Esophagus muscularis mucosa (tissue), 4 donors: Measurements from ENCODE around the gene SEC14L2. TPM values are rescaled to one million over a fixed set of nuclear protein-coding genes. Genes with fewer than 3 reads are reported as not detected.

Source experiments
- DNase-seq: peaks from one replicate; pipeline ENCODE4 v3.0.0-alpha.2; 2017; ENCODE audit errors: extremely low spot score
- H3K27ac ChIP-seq, 4 donors: fragments of 200-600 bp; sonication (generic); replicated peaks in 1 of 4; 1 replicate in 3 of 4; 2 replicates in 1 of 4; pipeline ENCODE4 v1.5.1; 2016 to 2019; ENCODE audit warnings: mild to moderate bottlenecking in 1 of 4
- H3K27me3 ChIP-seq, 4 donors: fragments of 200-600 bp; sonication (generic); one replicate each; pipeline versions ENCODE4 v1.5.1 to v1.6.0; 2016 to 2019
- H3K36me3 ChIP-seq, 4 donors: fragments of 200-600 bp; sonication (generic); one replicate each; pipeline ENCODE4 v1.5.1; 2016 to 2019
- H3K4me1 ChIP-seq, 4 donors: fragments of 200-600 bp; sonication (generic); one replicate each; pipeline ENCODE4 v1.5.1; 2016 to 2019
- H3K4me3 ChIP-seq, 4 donors: fragments of 200-600 bp; sonication (generic); 1 replicate in 2 of 4; 2 replicates in 2 of 4; pipeline ENCODE4 v1.5.1; 2016 to 2019; ENCODE audit warnings: mild to moderate bottlenecking in 4 of 4, moderate library complexity in 1 of 4
- H3K9me3 ChIP-seq, 4 donors: fragments of 200-600 bp; sonication (generic); 1 replicate in 3 of 4; 2 replicates in 1 of 4; pipeline ENCODE4 v1.5.1; 2016 to 2019
- EP300 ChIP-seq: sonication (generic); formaldehyde crosslinking; IDR thresholded peaks from one replicate; pipeline ENCODE4 v1.6.1; 2017; ENCODE audit warnings: antibody characterized with exemption
- POLR2A ChIP-seq: fragments of 450-650 bp; IDR thresholded peaks from one replicate; pipeline ENCODE4 v1.6.1; 2017; ENCODE audit warnings: antibody characterized with exemption, moderate library complexity, mild to moderate bottlenecking, low read depth
- POLR2AphosphoS5 ChIP-seq, 2 donors: sonication (generic); formaldehyde crosslinking; IDR thresholded peaks; one replicate each; pipeline ENCODE4 v1.6.1; 2017; ENCODE audit warnings: antibody characterized with exemption in 2 of 2
- WGBS: methylation state at CpG from one replicate; pipeline ENCODE4 v1.1.5; 2018; 5-methylcytosine and 5-hydroxymethylcytosine counted together
- intact Hi-C: fragments of 100-400 bp; cut with DNase I; formaldehyde crosslinking; loops from one replicate; pipeline ENCODE4 v1.15.1; 2023
- total RNA-seq, 4 donors: library from RNA; depleted of rRNA; stranded (reverse); fragments of >200 nt; gene quantifications; one replicate each; pipeline versions ENCODE4 v1.1.0 to v1.2.1, GENCODE V29; 2016
- TF ChIP-seq, protein P1 (sequence below), 3 experiments: fragments of 200-600 bp in 2 of 3; fragments of 450-650 bp in 1 of 3; sonication (generic) in 2 of 3; IDR thresholded peaks; one replicate each; pipeline ENCODE4 v1.5.1; 2017 to 2019; ENCODE audit warnings: antibody characterized with exemption in 3 of 3, mild to moderate bottlenecking in 2 of 3, moderate library complexity in 1 of 3

The SEC14L2 gene
- total RNA-seq, 4 donors from 2014 or later = 3.3 to 16.7 (median 8.5) TPM

DNA sequence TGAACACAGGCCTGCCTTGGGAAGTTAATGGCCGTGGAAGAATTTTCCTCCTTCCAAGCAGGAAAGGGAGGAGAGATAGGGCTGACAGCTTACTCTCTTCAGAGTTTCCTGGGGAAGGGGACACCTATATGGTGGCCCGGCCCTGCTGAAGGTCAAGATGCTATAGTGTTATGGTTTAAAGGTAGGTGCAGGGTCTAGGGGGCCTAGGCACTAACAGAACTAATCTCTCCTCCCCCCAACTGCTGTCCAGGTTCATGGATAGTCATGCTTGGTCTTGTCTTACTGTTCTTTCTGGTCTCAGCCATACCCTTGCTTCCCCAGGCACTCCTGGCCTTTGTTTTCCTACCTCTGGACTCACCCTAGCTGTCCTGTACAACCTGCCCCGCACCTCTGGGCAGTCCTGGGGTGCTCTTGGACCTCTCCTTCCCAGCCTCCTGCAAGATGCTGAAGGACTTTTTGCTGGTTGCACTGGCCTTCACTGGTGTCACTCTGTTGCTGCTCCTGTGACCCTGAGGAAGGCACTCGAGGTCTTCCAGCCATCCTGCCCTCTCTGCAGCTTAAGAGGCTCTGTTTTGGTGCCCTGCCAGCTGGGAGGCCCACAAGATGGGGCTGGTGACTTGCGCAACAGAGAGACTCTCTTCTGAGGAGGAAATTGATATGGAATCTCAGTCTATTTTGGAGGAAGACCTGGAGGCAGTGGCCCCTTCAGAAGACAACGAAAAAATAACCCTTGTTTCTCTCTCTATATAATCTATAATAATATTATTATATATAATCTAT lies 57.1 kb downstream of the SEC14L2 start:
- intact Hi-C loops = no loop called here
- WGBS = 83% methylated on average over 5 of the region's 6 CpGs
- Histone ChIP-seq H3K27ac (no peak overlapping the region), H3K27me3 (peaks cover 0 to 38% (median 0%) of the 10 kb centered on the region in 4 donors), H3K36me3 (no peaks in the 10 kb centered on the region), H3K4me3 (no peak overlapping the region), H3K9me3 (no peaks in the 10 kb centered on the region), H3K4me1 (no peaks in the 10 kb centered on the region)
- TF ChIP-seq, protein P1, sequence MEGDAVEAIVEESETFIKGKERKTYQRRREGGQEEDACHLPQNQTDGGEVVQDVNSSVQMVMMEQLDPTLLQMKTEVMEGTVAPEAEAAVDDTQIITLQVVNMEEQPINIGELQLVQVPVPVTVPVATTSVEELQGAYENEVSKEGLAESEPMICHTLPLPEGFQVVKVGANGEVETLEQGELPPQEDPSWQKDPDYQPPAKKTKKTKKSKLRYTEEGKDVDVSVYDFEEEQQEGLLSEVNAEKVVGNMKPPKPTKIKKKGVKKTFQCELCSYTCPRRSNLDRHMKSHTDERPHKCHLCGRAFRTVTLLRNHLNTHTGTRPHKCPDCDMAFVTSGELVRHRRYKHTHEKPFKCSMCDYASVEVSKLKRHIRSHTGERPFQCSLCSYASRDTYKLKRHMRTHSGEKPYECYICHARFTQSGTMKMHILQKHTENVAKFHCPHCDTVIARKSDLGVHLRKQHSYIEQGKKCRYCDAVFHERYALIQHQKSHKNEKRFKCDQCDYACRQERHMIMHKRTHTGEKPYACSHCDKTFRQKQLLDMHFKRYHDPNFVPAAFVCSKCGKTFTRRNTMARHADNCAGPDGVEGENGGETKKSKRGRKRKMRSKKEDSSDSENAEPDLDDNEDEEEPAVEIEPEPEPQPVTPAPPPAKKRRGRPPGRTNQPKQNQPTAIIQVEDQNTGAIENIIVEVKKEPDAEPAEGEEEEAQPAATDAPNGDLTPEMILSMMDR (IDR thresholded peaks at IDR 0.05) = no peak
- TF ChIP-seq POLR2AphosphoS5 (IDR thresholded peaks at IDR 0.05) = no peak
- no peak for TF ChIP-seq EP300
- TF ChIP-seq POLR2A = no peak
- no peak for DNase-seq

DNA sequence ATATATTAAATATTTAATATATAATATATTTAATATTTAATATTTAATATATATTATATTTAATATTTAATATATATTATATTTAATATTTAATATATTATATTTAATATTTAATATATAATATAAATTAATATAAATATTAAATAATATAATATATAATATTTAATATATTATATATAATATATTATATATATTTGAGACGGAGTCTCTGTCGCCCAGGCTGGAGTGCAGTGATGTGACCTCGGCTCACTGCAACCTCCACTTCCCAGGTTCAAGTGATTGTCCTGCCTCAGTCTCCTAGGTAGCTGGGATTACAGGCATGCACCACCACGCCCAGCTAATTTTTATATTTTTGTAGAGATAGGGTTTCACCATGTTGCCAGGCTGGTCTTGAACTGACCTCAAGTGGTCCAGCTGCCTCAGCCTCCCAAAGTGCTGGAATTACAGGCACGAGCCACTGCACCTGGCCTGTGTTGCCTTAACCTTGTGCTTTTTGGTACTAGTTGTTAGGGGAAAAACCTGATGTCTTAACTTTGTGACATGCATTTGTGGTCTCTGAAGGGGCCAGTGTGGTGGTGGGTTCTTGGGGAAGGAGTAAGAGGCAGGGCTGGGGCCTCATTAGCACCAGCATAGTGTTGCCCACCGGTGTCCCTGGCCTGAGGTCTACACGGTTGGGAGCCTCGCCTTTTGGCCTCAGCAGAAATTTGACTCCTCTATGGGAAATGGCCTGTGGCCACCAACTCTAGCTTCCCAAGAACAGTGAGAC lies 58.4 kb downstream of the SEC14L2 start:
- Histone ChIP-seq H3K27me3 (peaks cover 0 to 43% (median 0%) of the 10 kb centered on the region in 4 donors), H3K27ac (no peak overlapping the region), H3K9me3 (no peaks in the 10 kb centered on the region), H3K36me3 (no peaks in the 10 kb centered on the region), H3K4me3 (no peak overlapping the region), H3K4me1 (no peaks in the 10 kb centered on the region)
- TF ChIP-seq, protein P1 (IDR thresholded peaks at IDR 0.05) = no peak
- TF ChIP-seq POLR2A = no peak
- no peak for TF ChIP-seq EP300
- no peak for TF ChIP-seq POLR2AphosphoS5 (IDR thresholded peaks at IDR 0.05)
- 81% methylated on average over 8 of the region's 8 CpGs for WGBS
- no peak for DNase-seq
- intact Hi-C loops = no loop called here

DNA sequence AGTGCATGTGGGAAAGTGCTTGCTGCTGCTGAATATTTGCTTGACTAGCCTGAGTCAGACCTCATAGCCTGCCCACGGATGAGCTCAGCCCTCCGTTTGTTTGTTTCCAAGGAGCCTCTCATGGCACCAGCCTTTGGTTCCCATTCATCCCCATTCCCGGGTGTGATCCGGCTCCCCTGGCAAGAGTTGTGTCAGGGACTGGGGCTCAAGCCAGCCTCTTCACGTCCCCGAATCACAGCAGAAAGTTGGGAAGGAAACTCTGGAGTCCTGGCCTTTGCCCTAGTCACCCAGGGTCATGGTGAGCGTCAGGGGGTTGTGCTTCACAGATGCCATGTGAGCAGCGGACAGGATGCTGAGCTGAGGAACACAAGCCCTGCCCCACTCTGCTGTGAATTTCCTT lies 61.2 kb downstream of the SEC14L2 start:
- intact Hi-C loops = no loop called here
- H3K27me3 ChIP-seq = peaks cover 0 to 32% (median 0%) of the 10 kb centered on the region in 4 donors
- no peaks in the 10 kb centered on the region for H3K9me3 ChIP-seq
- 42% methylated on average over 6 of the region's 8 CpGs for WGBS
- no peak for DNase-seq
- H3K4me3 ChIP-seq = no peak overlapping the region
- no peaks in the 10 kb centered on the region for H3K36me3 ChIP-seq
- no peak for TF ChIP-seq POLR2AphosphoS5 (IDR thresholded peaks at IDR 0.05)
- no peak for TF ChIP-seq EP300
- TF ChIP-seq, protein P1 (IDR thresholded peaks at IDR 0.05) = no peak
- TF ChIP-seq POLR2A = no peak
- H3K4me1 ChIP-seq = no peaks in the 10 kb centered on the region
- no peak overlapping the region for H3K27ac ChIP-seq

DNA sequence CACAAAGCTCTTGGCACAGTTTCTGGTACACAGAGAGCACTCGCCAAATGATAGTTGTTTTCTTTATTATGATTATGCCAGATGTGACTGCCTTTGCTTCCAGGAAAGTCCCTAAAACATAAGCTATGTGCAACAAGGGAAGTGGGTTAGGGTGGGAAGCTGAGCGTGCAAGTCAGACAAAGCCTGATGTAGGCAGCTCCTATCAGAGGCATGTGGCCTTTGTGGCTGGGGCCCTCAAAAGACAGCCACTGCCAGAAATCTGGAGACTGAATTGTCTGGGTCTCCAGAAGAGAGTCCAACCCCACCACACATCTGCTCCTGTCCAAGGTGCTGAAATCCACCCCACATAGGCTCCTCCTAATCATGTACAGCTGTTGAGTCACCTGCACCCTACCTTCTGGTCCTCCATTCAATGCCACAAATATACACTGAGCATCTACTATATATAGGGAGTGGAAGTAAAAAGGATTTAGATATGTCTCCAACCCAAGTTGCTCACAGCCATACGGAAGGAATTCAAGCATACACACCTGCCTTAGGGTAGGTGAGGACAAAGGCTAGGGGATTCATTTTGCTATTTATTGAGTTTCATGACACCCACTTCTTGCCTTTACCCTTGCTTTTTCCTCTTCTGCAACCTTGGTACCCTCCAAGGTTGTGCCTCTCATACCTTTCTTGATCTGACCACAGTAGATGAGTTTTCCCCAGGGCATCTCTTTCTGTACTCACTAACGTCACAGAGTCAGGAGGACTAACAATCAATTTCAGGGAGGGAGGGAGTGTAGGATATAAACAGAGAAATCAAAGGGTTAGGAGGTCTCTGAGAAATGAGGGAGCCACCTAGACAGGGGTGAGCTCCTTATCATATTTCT lies 62.6 kb downstream of the SEC14L2 start:
- H3K4me1 ChIP-seq = no peaks in the 10 kb centered on the region
- intact Hi-C loops = no loop called here
- H3K4me3 ChIP-seq = no peak overlapping the region
- no peak overlapping the region for H3K27ac ChIP-seq
- H3K27me3 ChIP-seq = peaks cover 0 to 25% (median 0%) of the 10 kb centered on the region in 4 donors
- H3K36me3 ChIP-seq = no peaks in the 10 kb centered on the region
- TF ChIP-seq, protein P1 (IDR thresholded peaks at IDR 0.05) = no peak
- no peak for TF ChIP-seq POLR2AphosphoS5 (IDR thresholded peaks at IDR 0.05)
- TF ChIP-seq POLR2A = no peak
- no peak for TF ChIP-seq EP300
- no peaks in the 10 kb centered on the region for H3K9me3 ChIP-seq
- 68% methylated on average over 4 of the region's 4 CpGs for WGBS
- no peak for DNase-seq
